NCI-H2107 (cell line): ENCODE data around the gene RPS16.

Source experiments
- DNase-seq: peaks from one replicate; lab custom pipeline; 2025; lab: John Stamatoyannopoulos, UW

RPS16 gene

GRCh38 chr19:39407660-39408391 lies 27.9 kb downstream of the RPS16 start:
- no peak for DNase-seq

GRCh38 chr19:39407410-39407659 lies 28.4 kb downstream of the RPS16 start:
- no peak for DNase-seq

GRCh38 chr19:39406656-39407409 lies 28.9 kb downstream of the RPS16 start, which contains the start of gene ZFP36:
Gene ZFP36, plus strand, starts transcription at chr19:39406847. Its CDS starts 58 bp downstream, at chr19:39406905.
- no peak for DNase-seq

DNA sequence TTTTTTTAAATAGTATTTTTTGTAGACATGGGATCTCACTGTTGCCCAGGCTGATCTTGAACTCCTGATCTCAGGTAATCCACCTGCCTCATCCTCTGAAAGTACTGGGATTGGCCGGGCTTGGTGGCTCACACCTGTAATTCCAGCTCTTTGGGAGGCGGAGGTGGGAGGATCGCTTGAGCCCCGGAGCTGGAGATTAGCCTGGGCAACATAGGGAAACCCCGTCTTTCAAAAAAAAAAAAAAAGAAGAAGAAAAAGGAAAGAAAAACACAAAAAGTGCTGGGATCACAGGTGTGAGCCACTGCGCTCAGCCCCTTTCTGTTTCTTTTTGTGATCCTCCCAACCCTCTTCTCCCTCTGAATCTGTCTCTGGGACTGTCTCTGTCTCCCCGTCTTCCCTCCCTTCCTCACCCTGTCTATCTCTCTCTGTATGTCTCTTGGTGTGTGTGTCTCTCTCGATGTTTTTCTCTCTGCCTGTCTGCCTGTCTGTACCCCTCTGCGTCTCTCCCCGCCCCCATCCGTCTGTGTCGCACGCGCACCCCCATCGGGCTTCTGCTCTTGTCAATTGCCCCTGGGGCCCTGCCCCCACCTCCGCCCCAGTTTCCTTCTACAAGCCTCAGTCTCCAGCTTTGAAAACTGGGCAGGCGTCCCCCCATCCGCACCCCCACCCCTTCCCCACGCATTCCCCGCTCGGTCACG lies 29.6 kb downstream of the RPS16 start:
- no peak for DNase-seq

GRCh38 chr19:39405261-39405957 lies 30.3 kb downstream of the RPS16 start:
- no peak for DNase-seq

GRCh38 chr19:39403331-39404312 lies 32.1 kb downstream of the RPS16 start:
- peak; percentile 18 for DNase-seq

- DNase-seq, result peak; percentile 20
Observed at GRCh38 chr19:39402346-39403300, 33.1 kb downstream of the RPS16 start.

DNA sequence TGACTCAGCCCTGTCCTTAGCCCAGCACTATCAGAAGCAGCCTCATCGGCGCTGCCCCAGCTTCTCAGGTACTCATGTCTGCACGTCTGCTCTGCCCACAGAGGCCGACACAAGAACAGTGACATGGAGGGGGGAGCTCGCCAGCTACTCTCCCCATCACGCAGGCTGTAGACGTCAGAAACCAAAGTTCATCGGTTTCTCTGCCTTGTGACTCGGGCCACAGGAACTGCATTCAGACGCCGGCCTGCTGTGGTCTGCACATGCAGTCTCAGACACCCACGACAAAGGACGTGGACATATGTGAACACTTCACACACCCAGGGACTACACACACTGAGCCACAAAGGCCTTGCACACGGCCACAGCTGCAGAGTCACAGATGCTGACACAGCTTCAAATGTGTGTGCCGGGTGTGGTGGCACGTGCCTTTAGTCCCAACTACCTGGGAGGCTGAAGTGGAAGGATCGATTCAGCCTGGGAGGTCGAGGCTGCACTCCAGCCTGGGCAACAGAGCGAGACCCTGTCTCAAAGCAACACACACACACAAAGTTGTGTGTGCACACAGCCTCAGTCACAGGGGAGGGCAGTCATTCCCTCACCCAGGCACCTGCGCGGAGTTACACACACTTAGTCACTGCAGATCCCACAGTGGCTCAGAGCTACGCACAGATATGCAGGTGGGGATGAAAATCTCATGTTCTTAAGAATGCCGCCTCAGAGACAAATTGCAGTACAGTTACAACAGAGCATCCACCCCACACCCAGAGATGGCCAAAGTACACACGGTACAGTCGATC lies 34.0 kb downstream of the RPS16 start:
- no peak for DNase-seq

DNA sequence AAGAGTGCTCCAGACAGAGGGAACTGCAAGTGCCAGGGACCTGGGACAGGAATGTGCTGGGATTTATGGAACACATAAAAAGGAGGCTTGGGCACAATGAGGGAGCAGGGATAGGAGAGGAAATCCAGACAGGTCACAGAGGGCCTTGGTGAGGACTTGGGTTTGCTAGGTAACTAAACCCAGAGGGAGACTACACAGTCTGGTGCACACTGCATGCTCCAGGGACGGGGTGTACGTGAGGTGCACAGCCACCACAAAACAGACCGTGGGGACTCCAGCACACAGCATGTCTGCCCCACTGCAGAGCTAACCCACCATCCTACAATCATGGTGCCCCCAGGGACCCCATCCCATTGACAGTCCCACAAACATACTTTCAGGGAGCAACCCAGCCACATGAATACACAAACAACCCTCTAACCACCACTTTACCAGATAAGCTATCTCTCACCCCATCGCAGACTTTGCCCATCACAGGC lies 34.6 kb downstream of the RPS16 start:
- DNase-seq, result no peak

DNA sequence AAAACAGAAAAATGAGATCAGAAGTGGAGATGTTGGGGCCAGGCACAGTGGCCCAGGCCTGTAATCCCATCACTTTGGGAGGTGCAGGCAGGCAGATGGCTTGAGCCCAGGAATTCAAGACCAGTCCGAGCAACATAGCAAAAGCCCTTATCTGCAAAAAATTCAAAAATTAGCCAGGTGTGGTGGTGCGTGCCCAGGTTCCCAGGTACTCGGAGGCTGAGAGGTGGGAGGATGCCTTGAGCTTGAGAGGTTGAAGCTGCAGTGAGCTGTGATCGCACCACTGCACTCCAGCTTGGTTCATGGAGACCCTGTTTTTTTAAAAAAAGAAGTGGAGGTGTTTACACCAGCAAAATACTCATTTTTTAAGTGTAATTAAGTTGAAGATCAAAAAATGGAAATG lies 35.7 kb downstream of the RPS16 start:
- DNase-seq, result no peak

DNA sequence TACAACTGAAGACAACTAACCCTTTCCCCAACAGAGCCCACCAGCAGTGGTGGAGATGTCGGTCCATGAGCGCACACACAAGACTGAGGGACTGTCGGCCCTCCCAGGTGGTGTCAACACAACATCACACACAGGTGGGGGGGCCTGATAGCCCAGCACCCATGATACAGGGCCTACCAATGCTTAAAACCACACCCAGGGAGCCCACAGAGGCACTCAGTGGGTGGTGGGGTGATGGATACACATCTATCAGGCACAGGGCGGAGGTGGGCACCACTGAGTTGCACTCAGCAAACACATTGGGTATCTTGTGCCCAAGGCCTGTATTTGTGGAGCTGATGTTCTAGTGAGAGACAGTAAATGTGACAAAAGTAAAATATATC lies 36.1 kb downstream of the RPS16 start:
- DNase-seq, result no peak

- DNase-seq, result no peak
Observed at GRCh38 chr19:39398297-39398864, 37.4 kb downstream of the RPS16 start.

- DNase-seq, result peak; percentile 18
Observed at GRCh38 chr19:39397360-39398296, 38.1 kb downstream of the RPS16 start.

DNA sequence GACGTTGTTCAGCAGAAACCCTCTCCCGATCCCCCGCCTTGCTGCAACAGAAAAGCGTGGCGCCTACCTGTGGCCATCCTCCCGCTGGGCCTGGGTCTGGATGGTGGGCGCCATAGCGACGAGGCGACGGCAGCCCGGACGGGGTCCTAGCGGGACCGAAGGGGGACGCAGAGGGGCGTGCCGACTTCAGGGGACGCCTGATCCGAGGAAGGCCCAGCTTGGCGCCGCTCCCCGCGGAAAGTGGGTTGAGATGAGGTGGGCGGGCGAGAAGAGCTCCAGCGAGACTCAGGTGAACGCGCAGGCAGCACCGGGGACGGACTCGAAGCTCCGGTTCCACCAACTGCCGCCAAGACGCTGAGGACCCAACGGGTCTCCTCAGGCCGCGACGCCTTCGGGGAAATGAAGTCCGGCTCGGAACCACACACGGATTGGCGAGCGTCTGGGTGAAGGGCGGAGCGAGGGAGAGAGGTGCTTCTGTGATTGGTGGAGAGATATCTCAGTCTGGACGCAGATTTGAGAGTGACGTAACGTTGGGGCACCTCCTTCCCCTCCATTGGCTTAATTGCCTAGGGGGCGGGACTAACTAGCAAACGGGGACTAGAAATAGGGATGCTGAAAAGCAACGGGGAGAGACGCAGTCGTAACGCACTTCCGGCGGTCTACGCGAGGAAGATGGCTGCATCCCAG lies 44.9 kb downstream of the RPS16 start, which contains the start of the genes MED29 and PAF1:
TSS of gene MED29 (plus strand) at position 628 of the 687 bp plus-strand sequence. CDS start at position 673, 45 bp downstream.
TSS of gene PAF1 (minus strand) at position 356 of the 687 bp plus-strand sequence. CDS start at position 114, 242 bp downstream.
- peak; percentile 98 for DNase-seq

DNA sequence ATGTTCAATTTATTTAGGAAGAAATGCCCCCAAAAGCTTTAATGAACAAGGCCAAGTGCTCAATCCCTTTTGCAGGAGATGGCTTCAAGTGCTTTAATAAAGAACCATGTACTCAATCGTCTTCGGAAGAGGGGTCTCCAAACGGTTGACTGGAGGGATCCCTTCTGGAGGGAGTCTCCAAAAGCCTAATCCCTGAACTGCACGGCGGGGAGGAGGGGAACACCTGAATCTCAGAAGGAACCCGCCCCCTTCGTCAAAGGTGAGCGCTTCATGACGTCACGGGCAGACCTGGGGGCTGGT lies 45.3 kb downstream of the RPS16 start:
- no peak for DNase-seq

GRCh38 chr19:39389631-39390414 lies 45.9 kb downstream of the RPS16 start:
- DNase-seq, result no peak
